ENCODE data around the gene CREG2. TPM values are rescaled to one million over a fixed set of nuclear protein-coding genes. Genes with fewer than 3 reads are reported as not detected.
A peak's percentile ranks its signal among the peaks of the same experiment; 100 is the strongest.

Gene CREG2
- polyA plus RNA-seq, 1 of the 3 experiments (the other 2 are of a cell fraction), result 1.4 TPM

DNA sequence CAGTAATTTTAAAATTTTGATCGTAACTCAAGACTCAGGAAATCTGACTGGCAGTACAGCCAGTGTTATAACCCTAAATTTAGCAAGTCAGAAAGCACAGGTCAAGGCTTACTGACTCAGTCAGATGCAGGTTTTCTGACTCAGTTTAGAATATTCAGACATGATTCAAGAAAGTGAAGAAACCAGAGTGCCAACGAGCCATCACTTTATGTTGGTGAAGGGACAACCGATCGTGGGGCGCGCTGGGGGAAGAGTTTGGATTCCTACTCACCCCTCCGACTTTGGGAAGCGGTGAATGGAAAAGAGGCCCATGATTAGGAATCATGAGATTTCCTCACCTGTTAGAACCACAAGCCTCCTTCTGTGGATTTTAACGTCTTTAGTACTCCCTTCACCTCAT lies 79.8 kb downstream of the CREG2 start:
- Histone ChIP-seq H3K79me2 (ENCODE audit: insufficient read depth) (peaks cover 58% of the 10 kb centered on the region), H4K20me1 (ENCODE audit: insufficient read depth) (peaks cover 49% of the 10 kb centered on the region), H3K9ac (peak overlapping the region; percentile 93), H3K4me1 (ENCODE audit: control insufficient read depth in 1 of 2, insufficient read depth in 2 of 2, low read depth in 1 of 2, low read length in 1 of 2) (peaks cover 12 to 20% of the 10 kb centered on the region in 2 experiments; a peak in 3 of 4 replicates), H3K9me2 (no peaks in the 10 kb centered on the region), H3F3A (replicated peaks; ENCODE audit: insufficient read depth) (peaks cover 13% of the 10 kb centered on the region), H3K4me3 (ENCODE audit: low read depth in 2 of 2, low read length in 1 of 2) (peak overlapping the region; percentile 88 to 92), H2AFZ (ENCODE audit: low read depth) (0 out of 2 replicates have a peak overlapping the region, but pooled peaks have one; percentile 99), H3K36me3 (replicated peaks in 1 of 2; ENCODE audit: control insufficient read depth in 1 of 2, insufficient read depth in 2 of 2, low read length in 1 of 2) (peaks cover 0 to 10% of the 10 kb centered on the region in 2 experiments), H3K27me3 (ENCODE audit: insufficient read depth) (no peaks in the 10 kb centered on the region), H3K9me3 (no peaks in the 10 kb centered on the region), H3K4me2 (peak overlapping the region; percentile 97), H3K27ac (ENCODE audit: low read depth in 2 of 2, low read length in 1 of 2) (peak overlapping the region in 1 of 2 experiments; percentile 88; a peak in 2 of 4 replicates)
- ChIA-PET CTCF (no interaction called here), POLR2A (interaction anchor here (1.0 kb wide), 1 partner anchor 54 kb away, joined by 3 read pairs; no protein-coding TSS in a partner anchor)
- 57% methylated on average over 9 of the region's 9 CpGs for WGBS (ENCODE audit: low lambda C conversion rate)
- no peak for DNase-seq
- no peak for TF ChIP-seq NRF1 (IDR thresholded peaks at IDR 0.05; ENCODE audit: low read depth, low read length)
- no peak for TF ChIP-seq RAD21 (IDR thresholded peaks at IDR 0.05; ENCODE audit: low read length)
- TF ChIP-seq YY1 (IDR thresholded peaks at IDR 0.05; ENCODE audit: low read depth), result no peak
- TF ChIP-seq FOSL2 (IDR thresholded peaks at IDR 0.05; ENCODE audit: borderline replicate concordance, low read depth), result no peak
- no peak for TF ChIP-seq RFX5 (IDR thresholded peaks at IDR 0.05; ENCODE audit: low read length)
- no peak for TF ChIP-seq POLR2AphosphoS5 (IDR thresholded peaks at IDR 0.05; ENCODE audit: low read depth, low read length)
- no peak for TF ChIP-seq RCOR1 (IDR thresholded peaks at IDR 0.05; ENCODE audit: low read length)
- no peak for TF ChIP-seq FOXM1 (IDR thresholded peaks at IDR 0.05; ENCODE audit: low read depth)
- TF ChIP-seq SIN3A (IDR thresholded peaks at IDR 0.05; ENCODE audit: borderline replicate concordance, low read depth, low read length), result no peak
- TF ChIP-seq RXRA (IDR thresholded peaks at IDR 0.05; ENCODE audit: borderline replicate concordance, low read depth), result no peak
- TF ChIP-seq, protein P1, sequence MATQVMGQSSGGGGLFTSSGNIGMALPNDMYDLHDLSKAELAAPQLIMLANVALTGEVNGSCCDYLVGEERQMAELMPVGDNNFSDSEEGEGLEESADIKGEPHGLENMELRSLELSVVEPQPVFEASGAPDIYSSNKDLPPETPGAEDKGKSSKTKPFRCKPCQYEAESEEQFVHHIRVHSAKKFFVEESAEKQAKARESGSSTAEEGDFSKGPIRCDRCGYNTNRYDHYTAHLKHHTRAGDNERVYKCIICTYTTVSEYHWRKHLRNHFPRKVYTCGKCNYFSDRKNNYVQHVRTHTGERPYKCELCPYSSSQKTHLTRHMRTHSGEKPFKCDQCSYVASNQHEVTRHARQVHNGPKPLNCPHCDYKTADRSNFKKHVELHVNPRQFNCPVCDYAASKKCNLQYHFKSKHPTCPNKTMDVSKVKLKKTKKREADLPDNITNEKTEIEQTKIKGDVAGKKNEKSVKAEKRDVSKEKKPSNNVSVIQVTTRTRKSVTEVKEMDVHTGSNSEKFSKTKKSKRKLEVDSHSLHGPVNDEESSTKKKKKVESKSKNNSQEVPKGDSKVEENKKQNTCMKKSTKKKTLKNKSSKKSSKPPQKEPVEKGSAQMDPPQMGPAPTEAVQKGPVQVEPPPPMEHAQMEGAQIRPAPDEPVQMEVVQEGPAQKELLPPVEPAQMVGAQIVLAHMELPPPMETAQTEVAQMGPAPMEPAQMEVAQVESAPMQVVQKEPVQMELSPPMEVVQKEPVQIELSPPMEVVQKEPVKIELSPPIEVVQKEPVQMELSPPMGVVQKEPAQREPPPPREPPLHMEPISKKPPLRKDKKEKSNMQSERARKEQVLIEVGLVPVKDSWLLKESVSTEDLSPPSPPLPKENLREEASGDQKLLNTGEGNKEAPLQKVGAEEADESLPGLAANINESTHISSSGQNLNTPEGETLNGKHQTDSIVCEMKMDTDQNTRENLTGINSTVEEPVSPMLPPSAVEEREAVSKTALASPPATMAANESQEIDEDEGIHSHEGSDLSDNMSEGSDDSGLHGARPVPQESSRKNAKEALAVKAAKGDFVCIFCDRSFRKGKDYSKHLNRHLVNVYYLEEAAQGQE (IDR thresholded peaks at IDR 0.05; ENCODE audit: low read depth, low read length), result no peak
- no peak for TF ChIP-seq FOXJ3 (CRISPR knock-in tag; IDR thresholded peaks at IDR 0.05)
- TF ChIP-seq, protein P2, sequence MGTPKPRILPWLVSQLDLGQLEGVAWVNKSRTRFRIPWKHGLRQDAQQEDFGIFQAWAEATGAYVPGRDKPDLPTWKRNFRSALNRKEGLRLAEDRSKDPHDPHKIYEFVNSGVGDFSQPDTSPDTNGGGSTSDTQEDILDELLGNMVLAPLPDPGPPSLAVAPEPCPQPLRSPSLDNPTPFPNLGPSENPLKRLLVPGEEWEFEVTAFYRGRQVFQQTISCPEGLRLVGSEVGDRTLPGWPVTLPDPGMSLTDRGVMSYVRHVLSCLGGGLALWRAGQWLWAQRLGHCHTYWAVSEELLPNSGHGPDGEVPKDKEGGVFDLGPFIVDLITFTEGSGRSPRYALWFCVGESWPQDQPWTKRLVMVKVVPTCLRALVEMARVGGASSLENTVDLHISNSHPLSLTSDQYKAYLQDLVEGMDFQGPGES (IDR thresholded peaks at IDR 0.05; ENCODE audit: low read depth, low read length), result no peak
- no peak for TF ChIP-seq CHD2 (IDR thresholded peaks at IDR 0.05; ENCODE audit: low read length, partially characterized antibody)
- no peak for TF ChIP-seq TAF1 (IDR thresholded peaks at IDR 0.05; ENCODE audit: borderline replicate concordance, low read depth, low read length)
- no peak for TF ChIP-seq GATA2 (CRISPR knock-in tag; IDR thresholded peaks at IDR 0.05)
